Measurements from ENCODE around the gene XXYLT1. TPM values are rescaled to one million over a fixed set of nuclear protein-coding genes. Genes with fewer than 3 reads are reported as not detected.
"Not testable (repeated sequence)": the region's sequence is repeated elsewhere in the genome, so short reads cannot be mapped to it uniquely, and the experiment has no call there.

Gene XXYLT1
- total RNA-seq, 1 experiment from 2014 or later, result 7.3 TPM

GRCh38 chr3:195111766-195112165 is 159.2 kb downstream of the XXYLT1 start:
- Histone ChIP-seq H3K4me2 (ENCODE audit: low read depth, low read length, poor library complexity, severe bottlenecking) (no peak overlapping the region), H3K27me3 (ENCODE audit: low read length) (no peaks in the 10 kb centered on the region), H2AFZ (ENCODE audit: low read length) (no peak overlapping the region), H3K27ac (ENCODE audit: low read length) (no peak overlapping the region), H3K9ac (ENCODE audit: low read length) (no peak overlapping the region), H3K9me2 (replicated peaks; ENCODE audit: insufficient read depth, low read length) (no peaks in the 10 kb centered on the region), H3K36me3 (ENCODE audit: insufficient read depth, low read length) (no peaks in the 10 kb centered on the region), H3K9me3 (ENCODE audit: low read length) (no peaks in the 10 kb centered on the region), H3K4me1 (ENCODE audit: low read length) (no peaks in the 10 kb centered on the region), H4K20me1 (ENCODE audit: insufficient read depth, low read depth, low read length) (peaks cover 30% of the 10 kb centered on the region), H3K79me2 (ENCODE audit: low read length) (no peaks in the 10 kb centered on the region), H3K4me3 (ENCODE audit: low read length) (no peak overlapping the region)
- no peak for DNase-seq

GRCh38 chr3:195111319-195111705 is 159.6 kb downstream of the XXYLT1 start:
- Histone ChIP-seq H3K27ac (ENCODE audit: low read length) (no peak overlapping the region), H3K4me1 (ENCODE audit: low read length) (peaks cover 3% of the 10 kb centered on the region), H3K36me3 (ENCODE audit: insufficient read depth, low read length) (no peaks in the 10 kb centered on the region), H3K4me3 (ENCODE audit: low read length) (no peak overlapping the region), H3K79me2 (ENCODE audit: low read length) (no peaks in the 10 kb centered on the region), H2AFZ (ENCODE audit: low read length) (no peak overlapping the region), H3K4me2 (ENCODE audit: low read depth, low read length, poor library complexity, severe bottlenecking) (no peak overlapping the region), H3K27me3 (ENCODE audit: low read length) (no peaks in the 10 kb centered on the region), H3K9me3 (ENCODE audit: low read length) (no peaks in the 10 kb centered on the region), H3K9me2 (replicated peaks; ENCODE audit: insufficient read depth, low read length) (no peaks in the 10 kb centered on the region), H4K20me1 (ENCODE audit: insufficient read depth, low read depth, low read length) (peaks cover 26% of the 10 kb centered on the region), H3K9ac (ENCODE audit: low read length) (no peak overlapping the region)
- DNase-seq, result no peak

- H2AFZ ChIP-seq (ENCODE audit: low read length), result no peak overlapping the region
Measured at GRCh38 chr3:195110647-195111318, 160.2 kb downstream of the XXYLT1 start.

GRCh38 chr3:195109098-195109657 is 161.8 kb downstream of the XXYLT1 start:
- H3K27me3 ChIP-seq (ENCODE audit: low read length), result no peaks in the 10 kb centered on the region
- no peaks in the 10 kb centered on the region for H3K9me2 ChIP-seq (replicated peaks; ENCODE audit: insufficient read depth, low read length)
- H3K9ac ChIP-seq (ENCODE audit: low read length), result no peak overlapping the region
- H3K4me2 ChIP-seq (ENCODE audit: low read depth, low read length, poor library complexity, severe bottlenecking), result no peak overlapping the region
- H4K20me1 ChIP-seq (ENCODE audit: insufficient read depth, low read depth, low read length), result peaks cover 28% of the 10 kb centered on the region
- no peaks in the 10 kb centered on the region for H3K79me2 ChIP-seq (ENCODE audit: low read length)
- no peaks in the 10 kb centered on the region for H3K9me3 ChIP-seq (ENCODE audit: low read length)
- no peaks in the 10 kb centered on the region for H3K36me3 ChIP-seq (ENCODE audit: insufficient read depth, low read length)
- no peak overlapping the region for H2AFZ ChIP-seq (ENCODE audit: low read length)
- no peak for DNase-seq
- peaks cover 6% of the 10 kb centered on the region for H3K4me1 ChIP-seq (ENCODE audit: low read length)
- no peak overlapping the region for H3K27ac ChIP-seq (ENCODE audit: low read length)
- no peak overlapping the region for H3K4me3 ChIP-seq (ENCODE audit: low read length)

More at GRCh38 chr3:195110647-195111318, 160.2 kb downstream of the XXYLT1 start:
- H3K9ac ChIP-seq (ENCODE audit: low read length), result no peak overlapping the region
- H4K20me1 ChIP-seq (ENCODE audit: insufficient read depth, low read depth, low read length), result peaks cover 25% of the 10 kb centered on the region
- no peaks in the 10 kb centered on the region for H3K27me3 ChIP-seq (ENCODE audit: low read length)
- H3K27ac ChIP-seq (ENCODE audit: low read length), result no peak overlapping the region
- DNase-seq, result no peak
- no peaks in the 10 kb centered on the region for H3K9me3 ChIP-seq (ENCODE audit: low read length)
- no peaks in the 10 kb centered on the region for H3K9me2 ChIP-seq (replicated peaks; ENCODE audit: insufficient read depth, low read length)
- H3K4me1 ChIP-seq (ENCODE audit: low read length), result peaks cover 6% of the 10 kb centered on the region
- H3K4me2 ChIP-seq (ENCODE audit: low read depth, low read length, poor library complexity, severe bottlenecking), result no peak overlapping the region
- no peaks in the 10 kb centered on the region for H3K79me2 ChIP-seq (ENCODE audit: low read length)
- H3K36me3 ChIP-seq (ENCODE audit: insufficient read depth, low read length), result no peaks in the 10 kb centered on the region
- no peak overlapping the region for H3K4me3 ChIP-seq (ENCODE audit: low read length)

GRCh38 chr3:195107593-195107992 is 163.4 kb downstream of the XXYLT1 start:
- Histone ChIP-seq H3K36me3 (ENCODE audit: insufficient read depth, low read length) (no peaks in the 10 kb centered on the region), H3K9me2 (replicated peaks; ENCODE audit: insufficient read depth, low read length) (no peaks in the 10 kb centered on the region), H3K4me2 (ENCODE audit: low read depth, low read length, poor library complexity, severe bottlenecking) (no peak overlapping the region), H3K27me3 (ENCODE audit: low read length) (no peaks in the 10 kb centered on the region), H4K20me1 (ENCODE audit: insufficient read depth, low read depth, low read length) (peaks cover 16% of the 10 kb centered on the region), H3K4me1 (ENCODE audit: low read length) (peaks cover 6% of the 10 kb centered on the region), H3K27ac (ENCODE audit: low read length) (no peak overlapping the region), H3K4me3 (ENCODE audit: low read length) (no peak overlapping the region), H3K9me3 (ENCODE audit: low read length) (no peaks in the 10 kb centered on the region), H3K79me2 (ENCODE audit: low read length) (no peaks in the 10 kb centered on the region), H3K9ac (ENCODE audit: low read length) (no peak overlapping the region), H2AFZ (ENCODE audit: low read length) (no peak overlapping the region)
- DNase-seq, result no peak

- not testable (repeated sequence) for H3K79me2 ChIP-seq (ENCODE audit: low read length); H2AFZ ChIP-seq (ENCODE audit: low read length)
Measured at GRCh38 chr3:195107031-195107430, 163.9 kb downstream of the XXYLT1 start.

GRCh38 chr3:195106418-195106906 is 164.5 kb downstream of the XXYLT1 start:
- H4K20me1 ChIP-seq (ENCODE audit: insufficient read depth, low read depth, low read length), result peaks cover 16% of the 10 kb centered on the region
- H3K9me3 ChIP-seq (ENCODE audit: low read length), result no peaks in the 10 kb centered on the region
- no peaks in the 10 kb centered on the region for H3K27me3 ChIP-seq (ENCODE audit: low read length)
- no peaks in the 10 kb centered on the region for H3K36me3 ChIP-seq (ENCODE audit: insufficient read depth, low read length)
- H3K9ac ChIP-seq (ENCODE audit: low read length), result peak overlapping the region; percentile 10; the same call in 1 of the 2 replicates
- no peak overlapping the region for H2AFZ ChIP-seq (ENCODE audit: low read length)
- no peaks in the 10 kb centered on the region for H3K9me2 ChIP-seq (replicated peaks; ENCODE audit: insufficient read depth, low read length)
- peak overlapping the region; percentile 2; the same call in 1 of the 2 replicates for H3K4me3 ChIP-seq (ENCODE audit: low read length)
- no peaks in the 10 kb centered on the region for H3K79me2 ChIP-seq (ENCODE audit: low read length)
- peak; percentile 86 for DNase-seq
- peak overlapping the region; percentile 41 for H3K4me2 ChIP-seq (ENCODE audit: low read depth, low read length, poor library complexity, severe bottlenecking)
- peaks cover 6% of the 10 kb centered on the region for H3K4me1 ChIP-seq (ENCODE audit: low read length)
- H3K27ac ChIP-seq (ENCODE audit: low read length), result no peak overlapping the region

More at GRCh38 chr3:195107031-195107430, 163.9 kb downstream of the XXYLT1 start:
- not testable (repeated sequence) for H3K9ac ChIP-seq (ENCODE audit: low read length); H3K27me3 ChIP-seq (ENCODE audit: low read length); H3K27ac ChIP-seq (ENCODE audit: low read length); H3K9me2 ChIP-seq (replicated peaks; ENCODE audit: insufficient read depth, low read length); H3K4me2 ChIP-seq (ENCODE audit: low read depth, low read length, poor library complexity, severe bottlenecking); DNase-seq; H3K4me1 ChIP-seq (ENCODE audit: low read length); H3K4me3 ChIP-seq (ENCODE audit: low read length); H3K9me3 ChIP-seq (ENCODE audit: low read length); H3K36me3 ChIP-seq (ENCODE audit: insufficient read depth, low read length)
- peaks cover 16% of the 10 kb centered on the region for H4K20me1 ChIP-seq (ENCODE audit: insufficient read depth, low read depth, low read length)

GRCh38 chr3:195105841-195106417 is 165.0 kb downstream of the XXYLT1 start:
- H3K4me2 ChIP-seq (ENCODE audit: low read depth, low read length, poor library complexity, severe bottlenecking), result peak overlapping the region; percentile 41
- H3K79me2 ChIP-seq (ENCODE audit: low read length), result no peaks in the 10 kb centered on the region
- no peaks in the 10 kb centered on the region for H3K9me2 ChIP-seq (replicated peaks; ENCODE audit: insufficient read depth, low read length)
- H3K9ac ChIP-seq (ENCODE audit: low read length), result peak overlapping the region; percentile 10; the same call in 1 of the 2 replicates
- no peaks in the 10 kb centered on the region for H3K36me3 ChIP-seq (ENCODE audit: insufficient read depth, low read length)
- no peak overlapping the region for H3K27ac ChIP-seq (ENCODE audit: low read length)
- DNase-seq, result no peak
- H3K4me3 ChIP-seq (ENCODE audit: low read length), result peak overlapping the region; percentile 2; the same call in 1 of the 2 replicates
- H3K4me1 ChIP-seq (ENCODE audit: low read length), result peaks cover 6% of the 10 kb centered on the region
- no peak overlapping the region for H2AFZ ChIP-seq (ENCODE audit: low read length)
- no peaks in the 10 kb centered on the region for H3K9me3 ChIP-seq (ENCODE audit: low read length)
- H4K20me1 ChIP-seq (ENCODE audit: insufficient read depth, low read depth, low read length), result peaks cover 17% of the 10 kb centered on the region
- H3K27me3 ChIP-seq (ENCODE audit: low read length), result no peaks in the 10 kb centered on the region
